Activated naive CD8-positive, alpha-beta T cell (primary cell): Measurements from ENCODE around the gene HAND2.

Source experiments
- H3K27ac Mint-ChIP-seq: one replicate; pipeline ENCODE4 v1.8.0; 2021; ENCODE audit warnings: mixed read lengths
- H3K27me3 Mint-ChIP-seq: one replicate; pipeline ENCODE4 v1.8.0; 2021; ENCODE audit warnings: mixed read lengths
- H3K36me3 Mint-ChIP-seq: one replicate; pipeline ENCODE4 v1.8.0; 2021; ENCODE audit warnings: mixed read lengths
- H3K4me1 Mint-ChIP-seq: one replicate; pipeline ENCODE4 v1.8.0; 2021; ENCODE audit warnings: low read depth, mixed read lengths
- H3K4me3 Mint-ChIP-seq: one replicate; pipeline ENCODE4 v1.8.0; 2021; ENCODE audit warnings: mild to moderate bottlenecking, mixed read lengths
- H3K9me3 Mint-ChIP-seq: one replicate; pipeline ENCODE4 v1.8.0; 2021; ENCODE audit warnings: low read depth, mixed read lengths

Gene HAND2

DNA sequence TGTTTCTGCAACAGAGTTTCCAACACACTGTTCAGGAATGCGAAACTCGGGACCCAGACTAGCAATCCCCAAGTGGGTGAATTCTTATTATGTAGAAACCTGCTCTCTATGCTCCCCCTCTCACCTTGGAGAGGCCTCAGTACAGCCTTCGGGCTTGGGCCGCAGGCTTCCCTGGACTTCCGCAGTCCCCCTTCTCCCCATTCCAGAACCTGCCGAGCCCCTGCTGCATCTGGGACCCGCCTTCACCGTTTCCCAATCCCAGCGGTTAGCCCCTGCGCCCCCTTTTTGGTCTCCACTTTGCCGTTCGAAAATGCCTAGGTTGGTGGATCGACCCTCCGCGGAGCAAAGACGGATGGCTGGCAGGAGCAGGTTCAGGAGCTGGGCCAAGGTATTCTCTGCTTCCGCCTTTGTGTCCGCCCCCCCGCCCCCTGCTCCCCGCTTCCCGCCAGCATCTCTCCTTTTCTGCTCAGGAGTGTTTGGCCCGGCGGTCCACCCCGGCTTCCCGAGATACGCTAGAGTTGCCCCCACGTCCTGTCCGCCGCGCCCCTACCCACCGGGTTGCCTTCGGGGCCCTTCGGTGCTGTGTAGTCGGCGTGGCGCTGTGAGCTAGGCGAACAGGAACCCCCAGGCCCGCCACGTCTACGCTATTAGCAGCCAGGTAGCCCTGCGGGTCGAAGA is 11.5 kb downstream of the HAND2 start:
- Mint-ChIP-seq H3K27ac (no peak overlapping the region), H3K4me1 (peaks cover 24% of the 10 kb centered on the region), H3K9me3 (peaks cover 11% of the 10 kb centered on the region), H3K36me3 (peaks cover 2% of the 10 kb centered on the region), H3K27me3 (peaks cover 62% of the 10 kb centered on the region), H3K4me3 (peak overlapping the region; percentile 20)

DNA sequence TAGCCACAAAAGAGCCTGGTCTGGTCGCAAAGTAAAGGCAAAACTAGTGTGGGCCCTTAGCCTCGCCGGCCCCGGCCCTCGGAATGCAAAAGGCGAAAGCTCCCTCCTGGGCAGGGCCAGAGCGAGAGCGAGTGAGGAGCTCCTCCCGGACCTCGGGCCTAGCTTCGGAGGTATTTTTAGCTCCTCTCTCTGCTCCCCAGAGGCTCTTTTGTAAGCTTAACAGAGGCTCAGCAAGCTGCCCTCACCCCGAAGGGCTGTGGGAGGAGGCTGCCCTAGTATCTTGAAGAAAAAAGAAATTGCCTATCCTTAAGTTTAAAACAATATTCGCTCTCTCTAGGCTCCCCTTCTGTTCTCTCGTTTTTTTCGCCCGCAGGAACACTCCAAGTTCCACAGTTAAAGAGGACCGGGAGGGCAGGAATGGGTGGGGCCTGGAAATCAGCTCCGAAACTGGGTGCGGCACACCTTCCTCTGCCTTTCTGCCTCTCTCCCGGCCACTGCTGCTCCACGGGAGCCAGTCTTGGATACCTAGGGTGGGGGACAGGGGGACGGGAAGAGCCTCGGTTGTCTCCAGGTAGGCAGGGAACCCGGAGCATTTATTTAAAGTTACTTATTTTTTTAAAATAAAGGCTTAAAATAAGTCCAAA is 12.1 kb downstream of the HAND2 start:
- Mint-ChIP-seq H3K4me3 (no peak overlapping the region), H3K9me3 (peaks cover 11% of the 10 kb centered on the region), H3K4me1 (peaks cover 22% of the 10 kb centered on the region), H3K36me3 (peaks cover 2% of the 10 kb centered on the region), H3K27me3 (peaks cover 63% of the 10 kb centered on the region), H3K27ac (no peak overlapping the region)

DNA sequence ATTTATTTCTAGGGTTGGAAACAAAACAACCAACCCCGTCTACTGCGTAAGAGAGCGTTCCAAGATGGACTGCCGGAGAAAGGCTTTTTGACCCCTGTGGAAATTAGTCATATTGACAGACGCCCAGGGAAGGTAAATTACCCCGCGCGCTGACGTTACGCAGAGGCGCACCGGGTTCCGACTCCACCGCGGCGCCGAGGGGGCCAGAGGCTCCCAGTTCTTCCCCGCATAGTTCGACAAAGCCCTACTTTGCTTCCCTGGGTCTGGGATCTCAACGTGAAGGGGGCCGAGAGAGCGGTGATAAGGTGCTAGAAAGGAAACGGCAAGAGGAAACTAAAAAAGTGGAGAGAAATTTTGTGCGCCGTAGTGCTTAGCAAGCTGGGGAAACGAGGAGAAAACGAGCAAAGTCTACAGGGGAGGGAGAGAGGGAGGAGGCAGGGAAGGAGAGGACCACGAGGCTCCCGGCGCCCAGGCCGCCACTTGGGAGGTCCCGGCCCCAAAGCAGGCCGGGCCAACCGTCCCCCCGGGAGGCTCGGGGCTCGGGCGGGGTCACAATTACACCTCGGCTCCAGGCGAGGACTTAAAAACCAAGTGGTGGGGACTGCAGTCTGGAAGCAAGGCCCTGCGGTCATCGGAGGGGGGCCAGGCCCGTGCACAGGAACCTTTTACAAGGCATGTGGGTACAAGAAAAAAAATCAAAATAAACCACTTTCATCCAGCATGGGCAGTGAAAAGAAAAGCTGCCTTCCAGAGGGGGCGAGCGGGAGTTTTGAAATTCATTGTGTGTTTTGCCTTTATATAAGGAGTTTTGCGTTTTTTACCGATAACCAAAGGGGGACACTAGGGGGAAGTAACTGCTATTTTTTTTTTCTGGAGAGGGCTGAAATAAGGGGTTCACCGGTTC is 13.2 kb downstream of the HAND2 start:
- Mint-ChIP-seq H3K4me3 (no peak overlapping the region), H3K9me3 (peaks cover 11% of the 10 kb centered on the region), H3K27ac (peak overlapping the region; percentile 11), H3K4me1 (peaks cover 14% of the 10 kb centered on the region), H3K36me3 (peaks cover 2% of the 10 kb centered on the region), H3K27me3 (peaks cover 68% of the 10 kb centered on the region)

DNA sequence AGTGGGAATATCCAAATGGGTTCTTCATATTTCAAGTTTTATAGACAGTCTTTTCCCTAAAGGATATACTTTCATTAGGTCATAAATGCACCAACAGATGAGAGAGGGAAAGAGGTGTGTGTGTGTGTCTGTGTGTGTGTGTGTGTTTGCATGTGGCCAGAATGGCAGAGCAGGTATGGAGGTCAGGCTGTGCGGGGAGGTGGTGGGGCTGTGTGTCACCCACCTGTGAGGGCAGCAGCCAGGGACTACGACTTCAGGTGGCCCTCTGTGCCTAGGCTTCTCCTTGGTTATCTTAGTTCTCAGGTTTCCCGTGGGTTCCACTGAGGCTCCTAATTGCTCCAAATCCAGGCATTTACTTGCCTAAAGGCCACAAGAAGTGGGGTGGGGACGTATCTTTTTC is 14.6 kb downstream of the HAND2 start:
- Mint-ChIP-seq H3K36me3 (peaks cover 2% of the 10 kb centered on the region), H3K9me3 (peaks cover 11% of the 10 kb centered on the region), H3K4me3 (no peak overlapping the region), H3K4me1 (peaks cover 10% of the 10 kb centered on the region), H3K27ac (no peak overlapping the region), H3K27me3 (peaks cover 66% of the 10 kb centered on the region)

DNA sequence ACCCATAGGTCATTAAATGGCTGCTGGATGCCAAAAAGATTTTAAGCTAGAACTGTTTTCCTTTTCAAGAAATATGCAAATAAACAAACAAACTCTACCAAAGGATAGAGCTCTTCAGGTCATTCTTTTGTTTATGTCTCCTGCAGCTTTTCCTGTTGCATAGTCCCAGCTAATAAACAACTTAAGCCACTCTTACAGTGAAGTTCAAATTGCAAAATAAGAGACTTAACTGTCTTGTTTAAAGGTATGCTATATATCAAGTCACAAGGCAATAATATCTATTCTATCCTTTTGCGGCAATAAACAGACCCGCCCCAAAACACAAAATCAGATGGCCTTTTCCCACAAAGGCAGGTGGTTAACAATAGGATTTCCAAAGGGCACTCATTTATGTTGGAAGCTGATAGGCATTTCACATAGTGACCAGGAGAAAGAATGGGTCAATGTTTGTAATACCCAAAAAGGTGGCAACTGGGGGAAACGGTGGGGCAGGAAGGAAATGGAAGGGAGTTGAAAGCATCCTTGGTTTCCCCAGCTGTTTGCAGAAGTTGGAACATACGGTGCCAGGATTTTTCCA is 15.3 kb downstream of the HAND2 start:
- Mint-ChIP-seq H3K9me3 (peaks cover 5% of the 10 kb centered on the region), H3K27ac (no peak overlapping the region), H3K36me3 (peaks cover 2% of the 10 kb centered on the region), H3K27me3 (peaks cover 61% of the 10 kb centered on the region), H3K4me1 (peaks cover 12% of the 10 kb centered on the region), H3K4me3 (no peak overlapping the region)

DNA sequence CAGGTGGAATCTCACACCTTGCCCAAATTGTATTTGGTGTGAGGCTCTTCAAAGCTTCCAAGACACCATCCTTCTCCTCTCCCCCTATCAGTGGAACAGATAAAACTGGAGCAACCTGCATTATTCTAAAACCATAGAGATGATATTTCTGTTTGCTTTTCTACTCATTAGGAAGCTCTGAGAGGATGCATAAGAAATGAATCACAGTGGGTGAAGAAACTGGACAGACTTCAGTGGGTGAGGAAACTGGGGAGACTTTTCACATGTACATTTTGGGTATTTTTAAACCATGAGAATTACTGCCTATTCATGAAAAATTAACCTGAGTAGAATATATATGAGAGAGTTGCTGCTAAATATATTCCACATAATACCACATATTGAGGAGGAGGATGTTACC is 16.4 kb downstream of the HAND2 start:
- peaks cover 2% of the 10 kb centered on the region for H3K36me3 Mint-ChIP-seq
- H3K4me3 Mint-ChIP-seq, result no peak overlapping the region
- no peak overlapping the region for H3K27ac Mint-ChIP-seq
- H3K9me3 Mint-ChIP-seq, result peaks cover 5% of the 10 kb centered on the region
- peaks cover 57% of the 10 kb centered on the region for H3K27me3 Mint-ChIP-seq
- peaks cover 14% of the 10 kb centered on the region for H3K4me1 Mint-ChIP-seq

DNA sequence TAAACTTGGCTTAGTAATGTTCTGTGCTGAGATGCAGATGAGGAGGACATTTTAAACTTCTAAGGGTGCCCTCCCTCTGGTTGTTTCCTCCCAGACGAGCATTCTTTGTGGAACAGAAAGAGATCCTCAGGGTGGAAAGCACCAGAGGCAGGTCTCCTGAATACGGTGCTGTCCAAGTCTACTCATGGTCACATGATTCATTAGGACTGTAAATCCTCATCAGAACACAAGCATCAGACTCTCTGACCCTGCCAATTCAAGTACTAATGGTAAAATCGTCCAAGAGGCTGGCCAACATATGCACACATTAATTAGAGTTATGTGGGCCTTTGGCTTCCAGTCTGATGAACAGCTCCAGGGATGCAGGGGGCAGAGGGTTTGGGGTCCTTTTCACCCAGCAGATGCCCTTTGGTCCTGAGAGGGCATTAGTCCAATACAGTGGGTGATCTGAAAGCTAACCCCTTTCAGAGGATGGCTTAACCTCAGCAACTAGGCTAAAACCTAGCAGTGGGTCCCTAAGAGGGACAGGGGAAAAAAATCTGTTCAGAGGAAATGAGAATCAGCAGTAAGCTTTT is 18.2 kb downstream of the HAND2 start:
- Mint-ChIP-seq H3K27me3 (peaks cover 63% of the 10 kb centered on the region), H3K36me3 (peaks cover 7% of the 10 kb centered on the region), H3K4me1 (peaks cover 24% of the 10 kb centered on the region), H3K27ac (no peak overlapping the region), H3K4me3 (no peak overlapping the region), H3K9me3 (peaks cover 5% of the 10 kb centered on the region)

DNA sequence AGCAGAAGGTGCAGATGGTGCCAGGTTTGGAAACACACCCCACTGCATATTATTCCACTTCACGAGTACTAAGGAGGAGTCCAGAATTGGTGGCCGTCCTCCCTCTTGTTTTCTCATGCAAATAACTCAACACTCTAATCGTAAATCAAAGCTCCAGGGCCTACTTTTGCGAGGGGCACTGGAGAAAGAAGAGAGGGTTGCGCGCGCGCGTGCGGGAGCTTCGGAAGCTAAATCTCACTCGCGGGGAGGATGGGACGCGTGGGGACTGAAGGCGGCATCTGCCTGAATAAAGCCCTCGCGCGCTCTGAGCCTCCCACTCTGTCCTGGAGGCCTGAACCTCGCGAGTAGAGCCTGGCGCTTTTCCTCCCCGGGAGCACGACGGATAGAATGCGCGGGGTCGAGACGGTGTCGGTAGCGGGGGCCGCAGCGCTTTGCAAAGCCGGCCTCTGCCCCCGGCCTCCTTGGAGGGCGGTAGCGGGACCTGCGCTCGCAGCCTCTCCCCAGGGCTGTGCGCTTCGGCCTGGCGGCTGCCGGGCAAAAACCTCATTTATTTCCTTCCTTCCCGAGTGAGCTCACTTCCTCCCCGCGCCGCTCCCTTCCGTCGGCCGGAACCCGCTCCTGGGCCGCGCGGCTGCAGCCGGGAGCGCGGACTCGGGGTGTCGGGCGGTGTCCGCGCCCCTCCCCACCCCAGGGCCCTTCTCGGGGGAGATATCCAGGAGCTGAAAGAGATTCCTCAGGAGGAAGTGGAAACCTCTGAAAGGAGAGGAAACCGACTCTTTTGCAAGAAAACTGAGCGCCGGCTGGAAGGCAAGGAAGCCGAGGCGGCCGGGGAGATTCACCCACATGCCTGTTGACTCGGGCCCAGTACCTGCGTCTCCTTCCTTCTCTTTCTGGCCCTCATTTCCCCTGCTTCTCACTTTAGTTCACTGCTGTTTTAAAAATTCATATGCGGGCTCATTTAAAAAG is 20.7 kb downstream of the HAND2 start:
- Mint-ChIP-seq H3K36me3 (peaks cover 5% of the 10 kb centered on the region), H3K27me3 (peaks cover 61% of the 10 kb centered on the region), H3K27ac (no peak overlapping the region), H3K4me1 (peaks cover 31% of the 10 kb centered on the region), H3K9me3 (no peaks in the 10 kb centered on the region), H3K4me3 (peak overlapping the region; percentile 79)

DNA sequence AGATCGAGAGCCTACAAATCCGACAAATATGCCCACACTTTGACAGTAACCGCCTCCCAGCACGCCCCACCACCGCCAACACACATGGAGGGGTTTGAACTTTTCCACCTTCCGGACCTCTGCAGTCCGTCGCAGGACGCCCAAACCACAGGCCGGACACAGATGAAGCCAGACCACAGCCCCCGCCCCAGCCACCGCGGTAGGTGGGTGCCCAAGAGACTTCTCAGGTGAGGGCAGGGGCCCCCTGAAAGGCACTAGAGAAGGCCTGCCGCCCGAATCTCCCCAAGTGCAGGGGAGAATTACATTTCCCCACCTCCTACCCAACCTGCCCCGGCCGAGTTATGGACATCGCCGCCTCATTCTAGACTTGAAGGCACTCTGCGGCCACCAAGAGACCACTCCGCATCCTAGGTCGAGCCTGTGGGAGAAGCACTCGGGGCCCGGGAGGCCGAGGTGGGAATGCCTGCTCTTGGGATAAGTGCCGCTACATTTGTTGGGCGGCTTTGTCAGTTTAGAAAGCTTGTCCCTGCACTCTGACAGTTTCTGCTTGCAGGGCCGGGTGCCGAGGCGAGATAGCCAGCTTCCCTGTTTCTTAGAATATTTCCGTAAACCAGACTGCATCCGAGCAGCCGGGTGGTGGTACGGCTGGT is 21.5 kb downstream of the HAND2 start:
- peaks cover 5% of the 10 kb centered on the region for H3K36me3 Mint-ChIP-seq
- H3K4me1 Mint-ChIP-seq, result peaks cover 31% of the 10 kb centered on the region
- no peak overlapping the region for H3K27ac Mint-ChIP-seq
- H3K9me3 Mint-ChIP-seq, result no peaks in the 10 kb centered on the region
- peaks cover 63% of the 10 kb centered on the region for H3K27me3 Mint-ChIP-seq
- H3K4me3 Mint-ChIP-seq, result peak overlapping the region; percentile 79

DNA sequence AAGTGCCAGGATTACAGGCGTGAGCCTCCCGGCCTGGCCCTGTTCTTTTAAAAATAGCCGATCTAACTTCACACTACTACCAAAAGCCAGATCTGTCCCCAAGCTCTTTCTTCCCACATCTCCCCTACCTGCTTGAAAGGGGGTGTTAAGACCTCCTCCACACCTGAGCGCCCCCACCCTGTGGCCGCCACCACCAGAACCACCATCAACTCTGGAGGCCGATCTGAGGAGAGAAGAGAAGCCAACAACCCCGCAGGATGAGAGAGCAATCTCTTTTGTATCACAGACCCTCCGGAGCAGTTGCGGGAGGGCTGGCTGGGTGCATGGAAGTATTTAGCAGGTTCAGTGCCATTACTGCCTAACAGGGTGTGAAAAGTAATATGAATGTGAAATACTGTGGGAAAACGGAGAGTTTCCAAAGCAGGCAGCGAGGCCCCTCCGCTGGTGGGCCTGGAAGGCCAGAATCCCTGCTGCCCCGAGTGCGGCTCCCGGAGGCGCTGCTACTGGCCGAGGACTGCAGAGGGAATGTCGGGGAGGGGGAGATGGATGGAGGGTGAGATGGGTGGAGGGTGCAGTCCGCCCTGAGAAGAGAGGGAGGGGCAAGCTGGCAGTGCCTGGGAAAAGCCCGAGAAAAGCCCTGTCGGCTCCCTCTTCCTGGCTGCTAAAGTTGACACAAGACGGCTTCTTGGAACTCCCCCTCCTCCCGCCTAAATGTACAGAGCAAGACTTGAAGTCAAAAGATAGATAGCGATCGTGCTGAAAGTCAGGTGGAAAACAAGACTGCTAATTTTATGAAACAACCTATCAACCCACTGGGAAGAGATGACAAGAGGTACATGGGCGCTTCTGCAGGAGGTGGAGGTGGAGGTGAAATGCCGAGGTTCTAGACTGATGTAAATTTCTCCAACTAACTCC is 22.3 kb downstream of the HAND2 start:
- Mint-ChIP-seq H3K27me3 (peaks cover 61% of the 10 kb centered on the region), H3K9me3 (no peaks in the 10 kb centered on the region), H3K27ac (no peak overlapping the region), H3K4me1 (peaks cover 31% of the 10 kb centered on the region), H3K36me3 (peaks cover 5% of the 10 kb centered on the region), H3K4me3 (peak overlapping the region; percentile 79)

DNA sequence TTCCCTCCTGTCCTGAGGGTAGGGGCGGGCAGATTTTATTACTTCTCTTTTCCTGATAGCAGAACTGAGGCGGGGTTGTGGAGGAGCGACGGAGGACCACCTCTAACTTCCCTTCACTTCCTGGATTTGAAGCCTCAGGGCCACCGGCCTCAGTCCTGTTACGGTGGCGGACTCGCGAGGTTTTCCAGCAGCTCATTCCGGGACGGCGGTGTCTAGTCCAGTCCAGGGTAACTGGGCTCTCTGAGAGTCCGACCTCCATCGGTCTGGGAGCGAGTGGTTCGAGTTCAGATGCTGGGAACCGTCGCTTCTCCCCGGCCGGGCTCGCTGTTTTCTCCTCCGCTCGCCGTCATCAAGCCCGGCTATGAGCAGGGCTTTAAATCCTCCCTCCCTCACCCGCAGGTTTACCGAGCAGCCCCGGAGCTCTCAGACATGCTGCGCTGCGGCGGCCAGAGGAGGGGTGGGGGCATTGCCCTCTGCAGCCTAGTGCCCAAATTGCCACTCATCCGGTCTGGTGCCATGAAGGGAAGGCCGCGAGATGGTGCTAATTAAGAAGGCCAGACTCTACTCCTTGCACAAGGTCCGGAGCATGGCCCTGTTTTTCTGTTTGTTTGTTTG is 23.3 kb downstream of the HAND2 start:
- peaks cover 58% of the 10 kb centered on the region for H3K27me3 Mint-ChIP-seq
- no peak overlapping the region for H3K27ac Mint-ChIP-seq
- no peaks in the 10 kb centered on the region for H3K9me3 Mint-ChIP-seq
- H3K36me3 Mint-ChIP-seq, result peaks cover 5% of the 10 kb centered on the region
- peaks cover 33% of the 10 kb centered on the region for H3K4me1 Mint-ChIP-seq
- peak overlapping the region; percentile 72 for H3K4me3 Mint-ChIP-seq

DNA sequence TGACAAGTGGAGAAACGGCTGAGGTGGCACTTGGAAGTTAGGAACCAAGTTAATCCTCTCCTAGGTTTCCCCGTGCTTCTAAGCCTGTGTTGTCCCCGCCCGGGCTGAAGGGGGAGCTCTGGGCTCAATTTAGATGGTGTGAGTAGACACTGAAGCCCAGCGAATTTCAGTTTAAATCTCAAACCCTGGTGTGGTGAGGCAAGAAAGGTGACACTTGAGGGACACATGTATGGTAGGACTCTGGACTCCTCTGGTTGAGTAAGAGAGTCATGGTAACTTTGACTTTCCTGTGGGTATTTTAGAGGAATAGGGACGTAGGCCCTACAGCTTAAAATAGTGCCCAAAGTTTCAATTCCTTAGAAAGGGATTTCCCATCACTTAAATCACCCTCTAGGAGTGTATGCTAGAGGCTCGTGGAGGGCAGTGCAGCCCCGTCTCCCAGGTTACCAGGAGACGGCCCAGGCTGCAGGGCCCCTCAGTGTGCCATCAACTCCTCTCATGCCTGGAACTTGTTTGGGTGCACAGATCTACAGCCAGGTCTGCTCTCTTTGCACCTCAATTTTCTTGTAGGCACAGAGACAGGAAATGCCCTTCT is 24.0 kb downstream of the HAND2 start:
- Mint-ChIP-seq H3K4me3 (peak overlapping the region; percentile 72), H3K4me1 (peaks cover 35% of the 10 kb centered on the region), H3K36me3 (peaks cover 5% of the 10 kb centered on the region), H3K27me3 (peaks cover 58% of the 10 kb centered on the region), H3K27ac (no peak overlapping the region), H3K9me3 (no peaks in the 10 kb centered on the region)
